A673 (cell line): ENCODE measurements around the gene BLTP1. TPM values are rescaled to one million over a fixed set of nuclear protein-coding genes. Genes with fewer than 3 reads are reported as not detected.

ENCODE experiments used
- BruUV-seq: library from RNA; stranded (reverse); fragments of 400-500 nt; replicated peaks from 2 replicates; lab custom pipeline; 2021; lab: Mats Ljungman, UMichigan
- CTCF ChIA-PET: fragments of 300-600 bp; sonication (Branson Sonifier 250); formaldehyde crosslinking; loops from one replicate; lab custom pipeline; 2022; ENCODE audit warnings: antibody characterized with exemption; lab: Charles Lee
- POLR2A ChIA-PET: fragments of 300-600 bp; sonication (Branson Sonifier 250); formaldehyde crosslinking; loops from one replicate; lab custom pipeline; 2022; ENCODE audit warnings: antibody characterized with exemption; ENCODE audit not compliant: low non-redundant PET; lab: Charles Lee
- DNase-seq: peaks from one replicate; pipeline ENCODE4 v3.0.0-alpha.2; 2015; ENCODE audit warnings: low spot score
- H3K27ac ChIP-seq: fragments of 200-600 bp; sonication (generic); 2 replicates; pipeline ENCODE4 v1.5.1; 2016; ENCODE audit warnings: mixed run types, low read depth, mild to moderate bottlenecking, mixed read lengths, antibody characterized with exemption, low read length; ENCODE audit not compliant: poor library complexity, severe bottlenecking
- H3K27me3 ChIP-seq: fragments of 200-600 bp; sonication (generic); replicated peaks from 2 replicates; pipeline ENCODE4 v1.6.1; 2017; ENCODE audit warnings: mixed run types, low read depth, mild to moderate bottlenecking, mixed read lengths, antibody characterized with exemption, low read length; ENCODE audit not compliant: insufficient read depth, poor library complexity
- H3K36me3 ChIP-seq: fragments of 200-600 bp; sonication (generic); 2 replicates; pipeline ENCODE4 v1.6.1; 2016; ENCODE audit warnings: mixed run types, mild to moderate bottlenecking, mixed read lengths, antibody characterized with exemption, low read length; ENCODE audit not compliant: insufficient read depth, poor library complexity, severe bottlenecking
- H3K4me1 ChIP-seq: fragments of 200-600 bp; sonication (generic); 2 replicates; pipeline ENCODE4 v1.6.1; 2017; ENCODE audit warnings: mixed run types, mild to moderate bottlenecking, mixed read lengths, antibody characterized with exemption, low read length; ENCODE audit not compliant: insufficient read depth, poor library complexity, severe bottlenecking
- H3K4me3 ChIP-seq: fragments of 200-600 bp; sonication (generic); 2 replicates; pipeline ENCODE4 v1.5.1; 2016; ENCODE audit warnings: low read depth, mixed run types, mild to moderate bottlenecking, mixed read lengths, low read length; ENCODE audit not compliant: poor library complexity, severe bottlenecking
- H3K9me3 ChIP-seq: fragments of 200-600 bp; sonication (generic); 2 replicates; pipeline ENCODE4 v1.6.1; 2016; ENCODE audit warnings: mixed run types, low read depth, mild to moderate bottlenecking, mixed read lengths, antibody characterized with exemption, low read length; ENCODE audit not compliant: poor library complexity, severe bottlenecking
- EZH2 ChIP-seq: fragments of 200-600 bp; sonication (generic); IDR thresholded peaks from 2 replicates; pipeline ENCODE4 v1.6.1; 2017; ENCODE audit warnings: borderline replicate concordance, low read depth, mild to moderate bottlenecking, mixed read lengths, antibody characterized with exemption, low read length; ENCODE audit not compliant: poor library complexity, severe bottlenecking
- intact Hi-C: fragments of 100-400 bp; cut with micrococcal nuclease; formaldehyde crosslinking; loops from one replicate; pipeline ENCODE4 v1.10.0; 2022; ENCODE audit not compliant: unreplicated experiment
- total RNA-seq: library from RNA; stranded (reverse); gene quantifications from 2 replicates; pipeline ENCODE4 v1.2.3, GENCODE V29; 2021
- TF ChIP-seq, protein P1 (sequence below): fragments of 300-800, 200-600 bp; sonication (generic); conservative IDR thresholded peaks from 2 replicates; pipeline ENCODE4 v1.5.1; 2017; ENCODE audit warnings: low read depth, mild to moderate bottlenecking, antibody characterized with exemption, low read length, moderate library complexity, mixed read lengths

The BLTP1 gene
- total RNA-seq, 1 experiment from 2014 or later: 23.9 TPM

DNA sequence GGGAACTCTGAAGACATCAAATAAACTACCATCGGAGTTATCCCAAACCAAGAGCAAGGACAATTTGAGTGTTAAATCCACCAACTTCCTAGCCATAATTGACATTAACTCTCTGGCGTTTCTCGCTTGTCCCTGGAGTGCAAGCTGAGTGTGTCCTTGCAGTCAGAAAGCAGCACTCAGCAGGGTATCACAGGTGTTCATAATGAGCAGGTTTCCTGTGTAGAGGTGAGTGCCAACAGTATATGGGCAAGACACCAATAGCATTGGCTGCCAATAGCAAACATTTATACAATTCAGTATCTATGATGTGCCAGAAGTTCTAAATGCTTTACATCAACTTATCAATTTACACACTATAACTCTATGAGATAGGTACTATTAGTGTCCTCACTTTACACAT, 11.2 kb downstream of the BLTP1 start:
- Histone ChIP-seq H3K27me3 (no peaks in the 10 kb centered on the region), H3K4me1 (no peaks in the 10 kb centered on the region), H3K9me3 (no peaks in the 10 kb centered on the region), H3K27ac (no peak overlapping the region), H3K4me3 (no peak overlapping the region), H3K36me3 (no peaks in the 10 kb centered on the region)
- ChIA-PET POLR2A (no interaction called here), CTCF (no interaction called here)
- no peak for DNase-seq
- no peak for TF ChIP-seq EZH2
- TF ChIP-seq, protein P1, sequence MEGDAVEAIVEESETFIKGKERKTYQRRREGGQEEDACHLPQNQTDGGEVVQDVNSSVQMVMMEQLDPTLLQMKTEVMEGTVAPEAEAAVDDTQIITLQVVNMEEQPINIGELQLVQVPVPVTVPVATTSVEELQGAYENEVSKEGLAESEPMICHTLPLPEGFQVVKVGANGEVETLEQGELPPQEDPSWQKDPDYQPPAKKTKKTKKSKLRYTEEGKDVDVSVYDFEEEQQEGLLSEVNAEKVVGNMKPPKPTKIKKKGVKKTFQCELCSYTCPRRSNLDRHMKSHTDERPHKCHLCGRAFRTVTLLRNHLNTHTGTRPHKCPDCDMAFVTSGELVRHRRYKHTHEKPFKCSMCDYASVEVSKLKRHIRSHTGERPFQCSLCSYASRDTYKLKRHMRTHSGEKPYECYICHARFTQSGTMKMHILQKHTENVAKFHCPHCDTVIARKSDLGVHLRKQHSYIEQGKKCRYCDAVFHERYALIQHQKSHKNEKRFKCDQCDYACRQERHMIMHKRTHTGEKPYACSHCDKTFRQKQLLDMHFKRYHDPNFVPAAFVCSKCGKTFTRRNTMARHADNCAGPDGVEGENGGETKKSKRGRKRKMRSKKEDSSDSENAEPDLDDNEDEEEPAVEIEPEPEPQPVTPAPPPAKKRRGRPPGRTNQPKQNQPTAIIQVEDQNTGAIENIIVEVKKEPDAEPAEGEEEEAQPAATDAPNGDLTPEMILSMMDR: no peak
- intact Hi-C loops: no loop called here
- BruUV-seq: no TSS peak

DNA sequence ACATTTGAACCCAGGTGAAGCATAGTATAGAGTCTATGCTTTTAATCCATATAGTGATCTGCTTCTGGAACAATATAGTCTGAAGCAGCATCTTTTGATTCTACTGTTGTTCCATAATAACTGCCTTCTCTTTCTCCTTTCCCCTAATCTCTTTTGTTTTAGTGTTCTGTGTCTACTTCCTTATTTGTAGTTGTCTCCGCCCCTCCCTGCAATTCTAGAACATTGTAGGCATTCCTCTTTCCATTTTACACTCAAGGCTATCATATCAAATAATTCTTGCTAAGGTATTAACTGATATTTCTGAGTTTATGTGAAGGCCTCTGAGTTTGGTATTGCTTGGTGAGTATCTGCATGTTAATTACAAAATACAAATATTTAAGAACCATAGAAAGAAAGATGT, 11.6 kb downstream of the BLTP1 start:
- intact Hi-C loops: no loop called here
- Histone ChIP-seq H3K9me3 (no peaks in the 10 kb centered on the region), H3K4me3 (no peak overlapping the region), H3K36me3 (no peaks in the 10 kb centered on the region), H3K4me1 (no peaks in the 10 kb centered on the region), H3K27ac (no peak overlapping the region), H3K27me3 (no peaks in the 10 kb centered on the region)
- ChIA-PET CTCF (no interaction called here), POLR2A (no interaction called here)
- no TSS peak for BruUV-seq
- DNase-seq: no peak
- TF ChIP-seq EZH2: no peak
- TF ChIP-seq, protein P1: no peak

DNA sequence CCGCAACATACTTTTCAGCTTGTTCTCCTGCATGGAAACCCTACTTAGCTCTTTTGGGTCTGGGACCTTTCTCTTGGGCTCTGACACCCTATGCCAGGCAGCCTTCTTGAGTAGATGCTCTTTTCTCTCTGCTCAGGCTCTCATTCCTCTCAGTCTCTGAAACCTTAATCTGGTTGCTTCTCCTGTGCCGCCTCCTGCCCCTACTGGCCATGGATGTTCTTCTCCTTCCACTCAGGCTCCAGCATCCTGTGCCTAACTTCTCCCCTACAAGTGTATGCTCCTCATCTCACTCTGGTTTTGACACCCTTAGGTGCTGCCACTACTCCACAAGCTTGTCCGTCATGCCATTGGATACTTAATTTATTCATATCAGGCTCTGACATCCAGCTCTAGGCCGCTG, 15.2 kb downstream of the BLTP1 start:
- TF ChIP-seq, protein P1: no peak
- no peak for TF ChIP-seq EZH2
- Histone ChIP-seq H3K9me3 (no peaks in the 10 kb centered on the region), H3K27ac (no peak overlapping the region), H3K27me3 (no peaks in the 10 kb centered on the region), H3K4me3 (no peak overlapping the region), H3K4me1 (no peaks in the 10 kb centered on the region), H3K36me3 (no peaks in the 10 kb centered on the region)
- intact Hi-C loops: no loop called here
- POLR2A ChIA-PET: no interaction called here
- DNase-seq: no peak
- BruUV-seq: no TSS peak
- CTCF ChIA-PET: no interaction called here
